ENCODE data around the gene THAP4. TPM values are rescaled to one million over a fixed set of nuclear protein-coding genes. Genes with fewer than 3 reads are reported as not detected.

The THAP4 gene
- total and polyA plus RNA-seq, 2 experiments from 2014 or later, result 82.0 to 101 TPM

- H3K9me3 ChIP-seq (ENCODE audit: low read depth), result no peaks in the 10 kb centered on the region
- TF ChIP-seq CTCF (IDR thresholded peaks at IDR 0.05; ENCODE audit: low read depth, low read length), result no peak
- peak; percentile 55 to 63 for DNase-seq (ENCODE audit: low read depth in 1 of 2, low spot score in 1 of 2)
- H3K27me3 ChIP-seq, result no peaks in the 10 kb centered on the region
- no peak overlapping the region for H3K27ac ChIP-seq
- no peaks in the 10 kb centered on the region for H3K36me3 ChIP-seq
- H3K4me1 ChIP-seq (ENCODE audit: low read depth), result no peaks in the 10 kb centered on the region
- H3K4me3 ChIP-seq, result peak overlapping the region; percentile 68
Observed at GRCh38 chr2:241559323-241560161, 77.4 kb downstream of the THAP4 start.

GRCh38 chr2:241558532-241559322 lies 78.2 kb downstream of the THAP4 start, which contains the start of gene BOK:
BOK (plus strand) TSS chr2:241558745; CDS start chr2:241559484, 739 bp downstream.
- DNase-seq (ENCODE audit: low read depth in 1 of 2, low spot score in 1 of 2), result peak; percentile 82 to 84
- Histone ChIP-seq H3K36me3 (no peaks in the 10 kb centered on the region), H3K9me3 (ENCODE audit: low read depth) (no peaks in the 10 kb centered on the region), H3K4me1 (ENCODE audit: low read depth) (no peaks in the 10 kb centered on the region), H3K27me3 (no peaks in the 10 kb centered on the region), H3K4me3 (peak within 1 kb of the TSS; percentile 68), H3K27ac (no peak within 1 kb of the TSS)
- TF ChIP-seq CTCF (IDR thresholded peaks at IDR 0.05; ENCODE audit: low read depth, low read length), result no peak

GRCh38 chr2:241556746-241557145 lies 80.2 kb downstream of the THAP4 start:
- TF ChIP-seq CTCF (IDR thresholded peaks at IDR 0.05; ENCODE audit: low read depth, low read length), result no peak
- H3K27me3 ChIP-seq, result no peaks in the 10 kb centered on the region
- DNase-seq (ENCODE audit: low read depth in 1 of 2, low spot score in 1 of 2), result no peak

GRCh38 chr2:241555711-241556110 lies 81.2 kb downstream of the THAP4 start:
- Histone ChIP-seq H3K27ac (no peak overlapping the region), H3K36me3 (no peaks in the 10 kb centered on the region), H3K4me3 (no peak overlapping the region), H3K9me3 (ENCODE audit: low read depth) (no peaks in the 10 kb centered on the region), H3K4me1 (ENCODE audit: low read depth) (no peaks in the 10 kb centered on the region), H3K27me3 (no peaks in the 10 kb centered on the region)
- no peak for TF ChIP-seq CTCF (IDR thresholded peaks at IDR 0.05; ENCODE audit: low read depth, low read length)
- no peak for DNase-seq (ENCODE audit: low read depth in 1 of 2, low spot score in 1 of 2)

More at GRCh38 chr2:241556746-241557145, 80.2 kb downstream of the THAP4 start:
- H3K27ac ChIP-seq, result no peak overlapping the region
- no peaks in the 10 kb centered on the region for H3K36me3 ChIP-seq
- no peaks in the 10 kb centered on the region for H3K4me1 ChIP-seq (ENCODE audit: low read depth)
- no peaks in the 10 kb centered on the region for H3K9me3 ChIP-seq (ENCODE audit: low read depth)
- no peak overlapping the region for H3K4me3 ChIP-seq

- TF ChIP-seq CTCF (IDR thresholded peaks at IDR 0.05; ENCODE audit: low read depth, low read length), result no peak
- Histone ChIP-seq H3K27me3 (no peaks in the 10 kb centered on the region), H3K9me3 (ENCODE audit: low read depth) (no peaks in the 10 kb centered on the region), H3K4me1 (ENCODE audit: low read depth) (no peaks in the 10 kb centered on the region), H3K27ac (no peak overlapping the region), H3K4me3 (no peak overlapping the region), H3K36me3 (no peaks in the 10 kb centered on the region)
- DNase-seq (ENCODE audit: low read depth in 1 of 2, low spot score in 1 of 2), result no peak
Observed at GRCh38 chr2:241554610-241555322, 82.2 kb downstream of the THAP4 start.

Measured in cardiac muscle cell (in vitro differentiated cells and primary cell).